GM19397 (cell line): ENCODE data around the gene KXD1.
A peak's percentile ranks its signal among the peaks of the same experiment; 100 is the strongest.
"Not testable (repeated sequence)": the region's sequence is repeated elsewhere in the genome, so short reads cannot be mapped to it uniquely, and the experiment has no call there.

Experiments
- ATAC-seq: cut with Tn5 transposase; IDR thresholded peaks from one replicate; pipeline ENCODE4 v1.9.1; 2021; ENCODE audit warnings: mild to moderate bottlenecking, moderate library complexity; ENCODE audit not compliant: unreplicated experiment

The KXD1 gene

GRCh38 chr19:18557411-18558201 lies at the start of gene KXD1:
TSS of gene KXD1 (plus strand) at chr19:18557870. CDS start at chr19:18562057, 4,187 bp downstream.
- ATAC-seq: peak; percentile 93

GRCh38 chr19:18508585-18508984 lies 49.1 kb upstream of the KXD1 start:
- ATAC-seq: no peak

- no peak for ATAC-seq
These were observed 47.5 kb upstream of the KXD1 start for GRCh38 chr19:18510216-18510615.

GRCh38 chr19:18513868-18514267 lies 43.8 kb upstream of the KXD1 start:
- no peak for ATAC-seq

- no peak for ATAC-seq
These were observed 42.6 kb upstream of the KXD1 start for GRCh38 chr19:18514800-18515682.

- no peak for ATAC-seq
These were observed 41.7 kb upstream of the KXD1 start for GRCh38 chr19:18515959-18516358.

- no peak for ATAC-seq
These were observed 40.1 kb upstream of the KXD1 start for GRCh38 chr19:18517606-18518005.

- no peak for ATAC-seq
These were observed 39.0 kb upstream of the KXD1 start for GRCh38 chr19:18518639-18519038.

- no peak for ATAC-seq
These were observed 37.5 kb upstream of the KXD1 start for GRCh38 chr19:18519962-18520847.

GRCh38 chr19:18520848-18521691 lies 36.6 kb upstream of the KXD1 start:
- ATAC-seq: no peak

GRCh38 chr19:18521692-18522123 lies 36.0 kb upstream of the KXD1 start, which contains the start of gene ELL:
TSS of gene ELL (minus strand) at chr19:18522070. CDS start at chr19:18522055, 15 bp downstream.
- peak; percentile 9 for ATAC-seq

GRCh38 chr19:18522124-18522861 lies 35.4 kb upstream of the KXD1 start:
- peak; percentile 83 for ATAC-seq

- ATAC-seq: not testable (repeated sequence)
These were observed 34.7 kb upstream of the KXD1 start for GRCh38 chr19:18522862-18523440.

GRCh38 chr19:18523841-18524240 lies 33.8 kb upstream of the KXD1 start:
- ATAC-seq: no peak

- no peak for ATAC-seq
These were observed 31.4 kb upstream of the KXD1 start for GRCh38 chr19:18526316-18526715.

GRCh38 chr19:18529782-18530181 lies 27.9 kb upstream of the KXD1 start:
- ATAC-seq: no peak

- ATAC-seq: no peak
These were observed 26.2 kb upstream of the KXD1 start for GRCh38 chr19:18531485-18531884.

- no peak for ATAC-seq
These were observed 25.3 kb upstream of the KXD1 start for GRCh38 chr19:18532168-18532890.
